ENCODE data around the gene CHN1.

CHN1 gene

DNA sequence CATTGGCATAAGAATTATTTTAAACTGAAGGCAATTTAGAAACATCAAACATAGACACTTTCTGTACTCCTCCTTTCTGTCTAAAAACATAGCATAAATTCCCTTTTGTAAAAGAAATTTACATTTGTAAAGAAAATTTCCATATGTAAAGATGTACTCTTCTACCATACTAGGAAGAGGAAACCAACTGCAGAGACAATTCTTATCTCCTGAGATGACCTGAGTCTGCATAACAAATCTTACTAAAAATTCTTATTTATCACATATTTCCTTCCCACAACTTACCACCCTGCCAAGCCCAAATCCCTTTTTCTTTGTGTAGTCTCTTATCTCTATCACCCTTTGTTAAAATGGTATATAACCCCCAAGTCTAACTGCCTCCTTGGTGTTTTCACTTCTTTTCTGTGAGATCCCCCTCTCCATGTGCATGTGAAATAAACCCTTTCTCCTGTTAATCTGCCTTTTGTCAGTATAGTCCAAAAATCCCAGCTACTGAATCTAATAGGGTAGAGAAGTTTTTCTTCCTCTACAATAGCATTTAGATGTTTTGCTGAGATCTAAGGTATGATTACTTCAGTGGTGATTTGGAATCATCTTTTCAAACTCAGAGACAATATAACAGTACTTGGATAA is 81.0 kb downstream of the CHN1 start:
- TF ChIP-seq, protein P1, sequence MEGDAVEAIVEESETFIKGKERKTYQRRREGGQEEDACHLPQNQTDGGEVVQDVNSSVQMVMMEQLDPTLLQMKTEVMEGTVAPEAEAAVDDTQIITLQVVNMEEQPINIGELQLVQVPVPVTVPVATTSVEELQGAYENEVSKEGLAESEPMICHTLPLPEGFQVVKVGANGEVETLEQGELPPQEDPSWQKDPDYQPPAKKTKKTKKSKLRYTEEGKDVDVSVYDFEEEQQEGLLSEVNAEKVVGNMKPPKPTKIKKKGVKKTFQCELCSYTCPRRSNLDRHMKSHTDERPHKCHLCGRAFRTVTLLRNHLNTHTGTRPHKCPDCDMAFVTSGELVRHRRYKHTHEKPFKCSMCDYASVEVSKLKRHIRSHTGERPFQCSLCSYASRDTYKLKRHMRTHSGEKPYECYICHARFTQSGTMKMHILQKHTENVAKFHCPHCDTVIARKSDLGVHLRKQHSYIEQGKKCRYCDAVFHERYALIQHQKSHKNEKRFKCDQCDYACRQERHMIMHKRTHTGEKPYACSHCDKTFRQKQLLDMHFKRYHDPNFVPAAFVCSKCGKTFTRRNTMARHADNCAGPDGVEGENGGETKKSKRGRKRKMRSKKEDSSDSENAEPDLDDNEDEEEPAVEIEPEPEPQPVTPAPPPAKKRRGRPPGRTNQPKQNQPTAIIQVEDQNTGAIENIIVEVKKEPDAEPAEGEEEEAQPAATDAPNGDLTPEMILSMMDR (IDR thresholded peaks at IDR 0.05; ENCODE audit: low read depth, low read length) = no peak
- H3K4me3 ChIP-seq (ENCODE audit: low read depth, low read length) = no peak overlapping the region

GRCh38 chr2:174919947-174920595 is 85.1 kb downstream of the CHN1 start:
- TF ChIP-seq, protein P1 (IDR thresholded peaks at IDR 0.05; ENCODE audit: low read depth, low read length) = no peak
- no peak overlapping the region for H3K4me3 ChIP-seq (ENCODE audit: low read depth, low read length)

DNA sequence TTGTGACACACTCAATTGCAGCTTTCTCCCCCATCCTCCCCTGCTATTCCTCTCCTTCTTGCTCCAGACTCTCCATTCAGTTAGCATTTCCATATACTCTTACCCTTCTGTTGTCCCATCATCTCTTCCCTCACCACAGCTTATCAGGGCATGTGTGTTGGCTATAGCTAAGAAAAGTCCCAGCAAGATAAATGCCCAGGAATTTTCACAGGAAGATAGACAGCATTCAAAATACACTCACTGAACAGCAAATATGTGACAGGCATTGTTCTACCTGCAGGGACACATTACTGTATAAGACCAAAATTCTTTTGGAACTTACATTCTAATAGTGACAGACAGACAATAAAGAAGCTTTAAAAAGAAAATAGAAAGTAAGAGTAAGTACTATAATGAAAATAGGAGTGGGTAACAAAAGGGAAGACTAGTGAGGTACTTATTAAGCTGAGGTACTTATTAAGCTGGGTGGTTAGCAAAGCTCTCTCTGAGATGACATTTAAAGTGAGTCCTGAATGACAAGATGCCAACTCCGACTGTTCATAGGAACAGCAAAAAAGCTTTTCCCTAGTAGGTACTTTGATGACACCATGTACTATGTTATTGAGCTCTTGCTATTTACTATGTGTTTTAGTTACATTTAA is 86.2 kb downstream of the CHN1 start:
- no peak overlapping the region for H3K4me3 ChIP-seq (ENCODE audit: low read depth, low read length)
- TF ChIP-seq, protein P1 (IDR thresholded peaks at IDR 0.05; ENCODE audit: low read depth, low read length) = no peak

- TF ChIP-seq, protein P1 (IDR thresholded peaks at IDR 0.05; ENCODE audit: low read depth, low read length) = no peak
- no peak overlapping the region for H3K4me3 ChIP-seq (ENCODE audit: low read depth, low read length)
These were observed 88.8 kb downstream of the CHN1 start for GRCh38 chr2:174916270-174916930.

GRCh38 chr2:174914853-174915760 is 90.1 kb downstream of the CHN1 start:
- no peak overlapping the region for H3K4me3 ChIP-seq (ENCODE audit: low read depth, low read length)
- TF ChIP-seq, protein P1 (IDR thresholded peaks at IDR 0.05; ENCODE audit: low read depth, low read length) = no peak

- no peak overlapping the region for H3K4me3 ChIP-seq (ENCODE audit: low read depth, low read length)
- TF ChIP-seq, protein P1 (IDR thresholded peaks at IDR 0.05; ENCODE audit: low read depth, low read length) = no peak
These were observed 96.9 kb downstream of the CHN1 start for GRCh38 chr2:174908284-174908683.
